ENCODE data around the gene UBL4B. TPM values are rescaled to one million over a fixed set of nuclear protein-coding genes. Genes with fewer than 3 reads are reported as not detected.

UBL4B gene
- polyA plus RNA-seq, 2 donors = not detected

- Histone ChIP-seq H3K27ac (ENCODE audit: low read depth in 2 of 2, low read length in 1 of 2) (no peak overlapping the region), H3K27me3 (ENCODE audit: control insufficient read depth in 1 of 2, insufficient read depth in 2 of 2, low read length in 2 of 2) (no peaks in the 10 kb centered on the region), H3K4me3 (ENCODE audit: low read depth in 1 of 2, low read length in 2 of 2) (no peak overlapping the region), H3K36me3 (ENCODE audit: control insufficient read depth in 2 of 2, insufficient read depth in 2 of 2, low read length in 1 of 2) (no peaks in the 10 kb centered on the region), H3K4me1 (ENCODE audit: control insufficient read depth in 2 of 2, insufficient read depth in 2 of 2, low read length in 1 of 2) (no peaks in the 10 kb centered on the region), H3K9me3 (ENCODE audit: control insufficient read depth in 2 of 2, insufficient read depth in 1 of 2, low read depth in 1 of 2, low read length in 1 of 2) (no peaks in the 10 kb centered on the region)
- WGBS, 2 donors = 82 to 83% methylated on average over 4 of the region's 4 CpGs
Observed at GRCh38 chr1:110111081-110111480, 1.2 kb upstream of the UBL4B start.

- Histone ChIP-seq H3K27ac (ENCODE audit: low read depth in 2 of 2, low read length in 1 of 2) (no peak overlapping the region), H3K36me3 (ENCODE audit: control insufficient read depth in 2 of 2, insufficient read depth in 2 of 2, low read length in 1 of 2) (no peaks in the 10 kb centered on the region), H3K27me3 (ENCODE audit: control insufficient read depth in 1 of 2, insufficient read depth in 2 of 2, low read length in 2 of 2) (no peaks in the 10 kb centered on the region), H3K4me1 (ENCODE audit: control insufficient read depth in 2 of 2, insufficient read depth in 2 of 2, low read length in 1 of 2) (no peaks in the 10 kb centered on the region), H3K9me3 (ENCODE audit: control insufficient read depth in 2 of 2, insufficient read depth in 1 of 2, low read depth in 1 of 2, low read length in 1 of 2) (no peaks in the 10 kb centered on the region), H3K4me3 (ENCODE audit: low read depth in 1 of 2, low read length in 2 of 2) (no peak overlapping the region)
- WGBS, 2 donors = 48 to 52% methylated on average over 9 of the region's 9 CpGs
Observed at GRCh38 chr1:110112656-110113055, 413 bp downstream of the UBL4B start.

- no peak overlapping the region for H3K27ac ChIP-seq (ENCODE audit: low read depth in 2 of 2, low read length in 1 of 2)
- H3K4me3 ChIP-seq (ENCODE audit: low read depth in 1 of 2, low read length in 2 of 2) = no peak overlapping the region
- H3K27me3 ChIP-seq (ENCODE audit: control insufficient read depth in 1 of 2, insufficient read depth in 2 of 2, low read length in 2 of 2) = no peaks in the 10 kb centered on the region
- no peaks in the 10 kb centered on the region for H3K4me1 ChIP-seq (ENCODE audit: control insufficient read depth in 2 of 2, insufficient read depth in 2 of 2, low read length in 1 of 2)
- WGBS, 2 donors = 43 to 54% methylated on average over 5 of the region's 5 CpGs
- no peaks in the 10 kb centered on the region for H3K9me3 ChIP-seq (ENCODE audit: control insufficient read depth in 2 of 2, insufficient read depth in 1 of 2, low read depth in 1 of 2, low read length in 1 of 2)
- H3K36me3 ChIP-seq (ENCODE audit: control insufficient read depth in 2 of 2, insufficient read depth in 2 of 2, low read length in 1 of 2) = no peaks in the 10 kb centered on the region
Observed at GRCh38 chr1:110113551-110113950, 1.3 kb downstream of the UBL4B start.

GRCh38 chr1:110114173-110114572 lies 1.9 kb downstream of the UBL4B start:
- WGBS, 2 donors = 78 to 82% methylated on average over 5 of the region's 5 CpGs
- no peak overlapping the region for H3K4me3 ChIP-seq (ENCODE audit: low read depth in 1 of 2, low read length in 2 of 2)
- H3K27ac ChIP-seq (ENCODE audit: low read depth in 2 of 2, low read length in 1 of 2) = no peak overlapping the region
- H3K4me1 ChIP-seq (ENCODE audit: control insufficient read depth in 2 of 2, insufficient read depth in 2 of 2, low read length in 1 of 2) = no peaks in the 10 kb centered on the region
- H3K9me3 ChIP-seq (ENCODE audit: control insufficient read depth in 2 of 2, insufficient read depth in 1 of 2, low read depth in 1 of 2, low read length in 1 of 2) = no peaks in the 10 kb centered on the region
- no peaks in the 10 kb centered on the region for H3K27me3 ChIP-seq (ENCODE audit: control insufficient read depth in 1 of 2, insufficient read depth in 2 of 2, low read length in 2 of 2)
- H3K36me3 ChIP-seq (ENCODE audit: control insufficient read depth in 2 of 2, insufficient read depth in 2 of 2, low read length in 1 of 2) = no peaks in the 10 kb centered on the region

GRCh38 chr1:110114784-110115183 lies 2.5 kb downstream of the UBL4B start:
- Histone ChIP-seq H3K36me3 (ENCODE audit: control insufficient read depth in 2 of 2, insufficient read depth in 2 of 2, low read length in 1 of 2) (no peaks in the 10 kb centered on the region), H3K4me1 (ENCODE audit: control insufficient read depth in 2 of 2, insufficient read depth in 2 of 2, low read length in 1 of 2) (no peaks in the 10 kb centered on the region), H3K27me3 (ENCODE audit: control insufficient read depth in 1 of 2, insufficient read depth in 2 of 2, low read length in 2 of 2) (no peaks in the 10 kb centered on the region), H3K9me3 (ENCODE audit: control insufficient read depth in 2 of 2, insufficient read depth in 1 of 2, low read depth in 1 of 2, low read length in 1 of 2) (no peaks in the 10 kb centered on the region), H3K27ac (ENCODE audit: low read depth in 2 of 2, low read length in 1 of 2) (no peak overlapping the region), H3K4me3 (ENCODE audit: low read depth in 1 of 2, low read length in 2 of 2) (no peak overlapping the region)
- WGBS, 2 donors = 55 to 70% methylated on average over 5 of the region's 5 CpGs

GRCh38 chr1:110118636-110119396 lies 6.6 kb downstream of the UBL4B start:
- Histone ChIP-seq H3K9me3 (ENCODE audit: control insufficient read depth in 2 of 2, insufficient read depth in 1 of 2, low read depth in 1 of 2, low read length in 1 of 2) (no peaks in the 10 kb centered on the region), H3K27ac (ENCODE audit: low read depth in 2 of 2, low read length in 1 of 2) (no peak overlapping the region), H3K27me3 (ENCODE audit: control insufficient read depth in 1 of 2, insufficient read depth in 2 of 2, low read length in 2 of 2) (no peaks in the 10 kb centered on the region), H3K4me1 (ENCODE audit: control insufficient read depth in 2 of 2, insufficient read depth in 2 of 2, low read length in 1 of 2) (no peaks in the 10 kb centered on the region), H3K4me3 (ENCODE audit: low read depth in 1 of 2, low read length in 2 of 2) (no peak overlapping the region), H3K36me3 (ENCODE audit: control insufficient read depth in 2 of 2, insufficient read depth in 2 of 2, low read length in 1 of 2) (no peaks in the 10 kb centered on the region)
- WGBS, 2 donors = 55 to 64% methylated on average over 7 of the region's 7 CpGs

- Histone ChIP-seq H3K27me3 (ENCODE audit: control insufficient read depth in 1 of 2, insufficient read depth in 2 of 2, low read length in 2 of 2) (no peaks in the 10 kb centered on the region), H3K4me1 (ENCODE audit: control insufficient read depth in 2 of 2, insufficient read depth in 2 of 2, low read length in 1 of 2) (no peaks in the 10 kb centered on the region), H3K36me3 (ENCODE audit: control insufficient read depth in 2 of 2, insufficient read depth in 2 of 2, low read length in 1 of 2) (no peaks in the 10 kb centered on the region), H3K4me3 (ENCODE audit: low read depth in 1 of 2, low read length in 2 of 2) (no peak overlapping the region), H3K9me3 (ENCODE audit: control insufficient read depth in 2 of 2, insufficient read depth in 1 of 2, low read depth in 1 of 2, low read length in 1 of 2) (no peaks in the 10 kb centered on the region), H3K27ac (ENCODE audit: low read depth in 2 of 2, low read length in 1 of 2) (no peak overlapping the region)
- WGBS, 2 donors = 49% methylated on average over 3 of the region's 3 CpGs
Observed at GRCh38 chr1:110119843-110120242, 7.6 kb downstream of the UBL4B start.

- Histone ChIP-seq H3K27ac (ENCODE audit: low read depth in 2 of 2, low read length in 1 of 2) (no peak overlapping the region), H3K4me3 (ENCODE audit: low read depth in 1 of 2, low read length in 2 of 2) (no peak overlapping the region), H3K36me3 (ENCODE audit: control insufficient read depth in 2 of 2, insufficient read depth in 2 of 2, low read length in 1 of 2) (no peaks in the 10 kb centered on the region), H3K4me1 (ENCODE audit: control insufficient read depth in 2 of 2, insufficient read depth in 2 of 2, low read length in 1 of 2) (no peaks in the 10 kb centered on the region), H3K27me3 (ENCODE audit: control insufficient read depth in 1 of 2, insufficient read depth in 2 of 2, low read length in 2 of 2) (no peaks in the 10 kb centered on the region), H3K9me3 (ENCODE audit: control insufficient read depth in 2 of 2, insufficient read depth in 1 of 2, low read depth in 1 of 2, low read length in 1 of 2) (no peaks in the 10 kb centered on the region)
- WGBS, 2 donors = 52 to 57% methylated on average over 12 of the region's 12 CpGs
Observed at GRCh38 chr1:110120960-110121561, 8.8 kb downstream of the UBL4B start.

GRCh38 chr1:110123224-110123623 lies 11.0 kb downstream of the UBL4B start:
- H3K4me1 ChIP-seq (ENCODE audit: control insufficient read depth in 2 of 2, insufficient read depth in 2 of 2, low read length in 1 of 2) = no peaks in the 10 kb centered on the region
- no peaks in the 10 kb centered on the region for H3K36me3 ChIP-seq (ENCODE audit: control insufficient read depth in 2 of 2, insufficient read depth in 2 of 2, low read length in 1 of 2)
- no peak overlapping the region for H3K4me3 ChIP-seq (ENCODE audit: low read depth in 1 of 2, low read length in 2 of 2)
- WGBS, 2 donors = 61 to 73% methylated on average over 3 of the region's 3 CpGs
- no peak overlapping the region for H3K27ac ChIP-seq (ENCODE audit: low read depth in 2 of 2, low read length in 1 of 2)
- peaks cover 2 to 3% of the 10 kb centered on the region in 2 donors for H3K9me3 ChIP-seq (ENCODE audit: control insufficient read depth in 2 of 2, insufficient read depth in 1 of 2, low read depth in 1 of 2, low read length in 1 of 2)
- H3K27me3 ChIP-seq (ENCODE audit: control insufficient read depth in 1 of 2, insufficient read depth in 2 of 2, low read length in 2 of 2) = no peaks in the 10 kb centered on the region

- peaks cover 2 to 3% of the 10 kb centered on the region in 2 donors for H3K9me3 ChIP-seq (ENCODE audit: control insufficient read depth in 2 of 2, insufficient read depth in 1 of 2, low read depth in 1 of 2, low read length in 1 of 2)
- H3K27me3 ChIP-seq (ENCODE audit: control insufficient read depth in 1 of 2, insufficient read depth in 2 of 2, low read length in 2 of 2) = peaks cover 0 to 10% of the 10 kb centered on the region in 2 donors
- no peak overlapping the region for H3K27ac ChIP-seq (ENCODE audit: low read depth in 2 of 2, low read length in 1 of 2)
- peaks cover 2 to 4% of the 10 kb centered on the region in 2 donors for H3K4me1 ChIP-seq (ENCODE audit: control insufficient read depth in 2 of 2, insufficient read depth in 2 of 2, low read length in 1 of 2)
- no peaks in the 10 kb centered on the region for H3K36me3 ChIP-seq (ENCODE audit: control insufficient read depth in 2 of 2, insufficient read depth in 2 of 2, low read length in 1 of 2)
- H3K4me3 ChIP-seq (ENCODE audit: low read depth in 1 of 2, low read length in 2 of 2) = no peak overlapping the region
- WGBS, 2 donors = 97 to 98% methylated on average over 4 of the region's 4 CpGs
Observed at GRCh38 chr1:110125810-110126209, 13.6 kb downstream of the UBL4B start.

All from esophagus (tissue), 2 donors.